Stimulated activated naive B cell treated with anti-CD40 and anti-IgM and Interleukin-4, amounts not matched to agents 10 μg/mL and 1 μg/mL and 100 μg/mL, for 72 hours (primary cell): ENCODE results near the gene TADA2A.
A peak's percentile ranks its signal among the peaks of the same experiment; 100 is the strongest.
"Not testable (repeated sequence)": the region's sequence is repeated elsewhere in the genome, so short reads cannot be mapped to it uniquely, and the experiment has no call there.

Source experiments
- ATAC-seq, 2 donors: fragments of 150-1000 bp; cut with Tn5 transposase; replicated peaks; 2 replicates each; pipeline ENCODE4 v1.10.0; 2021; ENCODE audit warnings: moderate library complexity in 1 of 2
- DNase-seq: peaks from one replicate; pipeline ENCODE4 v3.0.0; 2021
- H3K27ac Mint-ChIP-seq: one replicate; pipeline ENCODE4 v1.8.0; 2022; ENCODE audit warnings: mild to moderate bottlenecking, mixed read lengths
- H3K27me3 Mint-ChIP-seq, 2 donors: one replicate each; pipeline ENCODE4 v1.8.0; 2022; ENCODE audit warnings: mixed read lengths in 2 of 2
- H3K36me3 Mint-ChIP-seq, 2 donors: one replicate each; pipeline ENCODE4 v1.8.0; 2022; ENCODE audit warnings: mixed read lengths in 2 of 2, mild to moderate bottlenecking in 1 of 2
- H3K4me1 Mint-ChIP-seq, 2 donors: one replicate each; pipeline ENCODE4 v1.8.0; 2022; ENCODE audit warnings: mixed read lengths in 2 of 2, mild to moderate bottlenecking in 1 of 2
- H3K4me3 Mint-ChIP-seq, 2 donors: one replicate each; pipeline ENCODE4 v1.8.0; 2022; ENCODE audit warnings: mild to moderate bottlenecking in 2 of 2, mixed read lengths in 2 of 2, moderate library complexity in 1 of 2
- H3K9me3 Mint-ChIP-seq, 2 donors: one replicate each; pipeline ENCODE4 v1.8.0; 2022; ENCODE audit warnings: mixed read lengths in 2 of 2, mild to moderate bottlenecking in 1 of 2

TADA2A gene

DNA sequence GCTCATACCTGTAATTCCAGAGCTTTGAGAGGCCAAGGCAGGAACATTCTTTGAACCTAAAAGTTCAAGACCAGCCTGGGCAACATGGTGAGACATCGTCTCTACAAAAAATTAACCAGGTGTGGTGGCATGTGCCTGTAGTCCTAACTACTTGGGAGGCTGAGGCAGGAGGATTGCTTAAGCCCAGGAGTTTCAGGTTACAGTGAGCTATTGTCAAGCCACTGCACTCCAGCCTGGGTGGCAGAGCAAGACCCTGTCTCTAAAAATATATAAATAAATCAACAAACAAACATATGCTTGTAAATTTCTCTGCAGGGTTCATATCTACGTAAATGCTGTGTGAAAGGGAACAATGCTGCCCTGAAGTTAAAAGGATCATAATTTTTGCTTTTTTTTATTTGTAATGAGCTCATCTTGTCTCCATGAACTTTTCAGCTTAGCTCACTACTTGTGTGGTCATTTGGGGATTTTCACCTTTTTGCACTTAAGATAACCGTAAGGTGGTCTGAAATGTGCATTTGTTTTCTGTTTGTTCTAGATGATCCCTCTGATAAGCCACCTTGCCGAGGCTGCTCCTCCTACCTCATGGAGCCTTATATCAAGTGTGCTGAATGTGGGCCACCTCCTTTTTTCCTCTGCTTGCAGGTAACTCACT lies 16.4 kb downstream of the TADA2A start:
- Mint-ChIP-seq H3K27me3 (no peaks in the 10 kb centered on the region), H3K4me3 (no peak overlapping the region), H3K36me3 (peaks cover 24 to 28% of the 10 kb centered on the region in 2 donors), H3K27ac (no peak overlapping the region), H3K4me1 (no peaks in the 10 kb centered on the region), H3K9me3 (no peaks in the 10 kb centered on the region)
- ATAC-seq (no peak), DNase-seq (no peak)

- no peak for DNase-seq
- ATAC-seq, result no peak
- H3K27me3 Mint-ChIP-seq, result no peaks in the 10 kb centered on the region
- no peak overlapping the region for H3K27ac Mint-ChIP-seq
- peaks cover 2 to 7% of the 10 kb centered on the region in 2 donors for H3K4me1 Mint-ChIP-seq
- no peaks in the 10 kb centered on the region for H3K9me3 Mint-ChIP-seq
- H3K4me3 Mint-ChIP-seq, result no peak overlapping the region
- H3K36me3 Mint-ChIP-seq, result peaks cover 26 to 27% of the 10 kb centered on the region in 2 donors
These were observed 18.6 kb downstream of the TADA2A start for GRCh38 chr17:37425268-37425667.

DNA sequence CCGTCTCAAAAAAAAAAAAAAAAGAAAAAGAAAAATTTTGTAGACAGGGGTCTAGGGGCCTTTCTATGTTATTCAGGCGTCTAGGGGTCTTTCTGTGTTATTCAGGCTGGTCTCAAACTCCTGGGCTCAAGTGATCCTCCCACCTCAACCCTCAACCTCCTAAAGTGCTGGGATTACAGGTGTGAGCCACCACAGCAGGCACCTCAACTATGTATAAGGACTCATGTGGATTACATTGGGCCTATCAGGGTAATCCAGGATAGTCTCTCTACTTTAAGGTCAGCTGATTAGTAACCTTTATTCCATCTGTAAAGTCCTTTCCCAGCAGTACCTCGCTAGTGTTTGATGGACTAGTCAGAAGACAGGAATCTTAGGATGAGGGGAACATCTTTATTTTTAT lies 22.4 kb downstream of the TADA2A start:
- Mint-ChIP-seq H3K27me3 (no peaks in the 10 kb centered on the region), H3K9me3 (no peaks in the 10 kb centered on the region), H3K36me3 (peaks cover 24 to 28% of the 10 kb centered on the region in 2 donors), H3K4me3 (no peak overlapping the region), H3K4me1 (peaks cover 2 to 8% of the 10 kb centered on the region in 2 donors), H3K27ac (no peak overlapping the region)
- no peak for DNase-seq
- no peak for ATAC-seq

GRCh38 chr17:37429453-37429852 lies 22.8 kb downstream of the TADA2A start:
- Mint-ChIP-seq H3K27me3 (no peaks in the 10 kb centered on the region), H3K4me1 (peaks cover 2 to 8% of the 10 kb centered on the region in 2 donors), H3K9me3 (no peaks in the 10 kb centered on the region), H3K27ac (no peak overlapping the region), H3K4me3 (no peak overlapping the region), H3K36me3 (peaks cover 28 to 31% of the 10 kb centered on the region in 2 donors)
- DNase-seq (no peak), ATAC-seq (no peak)

- peaks cover 2 to 8% of the 10 kb centered on the region in 2 donors for H3K4me1 Mint-ChIP-seq
- H3K9me3 Mint-ChIP-seq, result no peaks in the 10 kb centered on the region
- DNase-seq (no peak), ATAC-seq (no peak)
- H3K27me3 Mint-ChIP-seq, result no peaks in the 10 kb centered on the region
- H3K4me3 Mint-ChIP-seq, result no peak overlapping the region
- peaks cover 25 to 27% of the 10 kb centered on the region in 2 donors for H3K36me3 Mint-ChIP-seq
- H3K27ac Mint-ChIP-seq, result peak overlapping the region; percentile 3
These were observed 23.5 kb downstream of the TADA2A start for GRCh38 chr17:37430051-37430627.

GRCh38 chr17:37432671-37433070 lies 26.0 kb downstream of the TADA2A start:
- H3K36me3 Mint-ChIP-seq, result peaks cover 26 to 29% of the 10 kb centered on the region in 2 donors
- H3K27ac Mint-ChIP-seq, result no peak overlapping the region
- no peak overlapping the region for H3K4me3 Mint-ChIP-seq
- ATAC-seq (no peak), DNase-seq (no peak)
- H3K9me3 Mint-ChIP-seq, result no peaks in the 10 kb centered on the region
- peaks cover 2 to 8% of the 10 kb centered on the region in 2 donors for H3K4me1 Mint-ChIP-seq
- H3K27me3 Mint-ChIP-seq, result no peaks in the 10 kb centered on the region

- Mint-ChIP-seq H3K4me3 (no peak overlapping the region), H3K36me3 (peaks cover 35 to 44% of the 10 kb centered on the region in 2 donors), H3K4me1 (peaks cover 1 to 17% of the 10 kb centered on the region in 2 donors), H3K27ac (no peak overlapping the region), H3K9me3 (no peaks in the 10 kb centered on the region), H3K27me3 (no peaks in the 10 kb centered on the region)
- ATAC-seq (no peak), DNase-seq (no peak)
These were observed 31.5 kb downstream of the TADA2A start for GRCh38 chr17:37438141-37438540.

DNA sequence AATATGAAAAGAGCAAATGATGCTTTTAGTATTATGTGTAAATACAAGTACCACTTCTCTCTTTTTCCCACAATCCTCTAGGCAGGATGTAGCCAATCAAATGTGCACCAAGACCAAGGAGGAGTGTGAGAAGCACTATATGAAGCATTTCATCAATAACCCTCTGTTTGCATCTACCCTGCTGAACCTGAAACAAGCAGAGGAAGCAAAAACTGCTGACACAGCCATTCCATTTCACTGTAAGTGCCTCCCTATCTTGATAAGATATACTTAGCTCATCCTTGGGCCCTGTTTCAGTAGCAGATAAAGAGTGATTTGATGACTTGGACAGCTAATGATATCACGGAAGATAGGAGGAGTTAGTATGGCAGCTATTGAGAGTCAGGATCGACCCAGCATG lies 33.7 kb downstream of the TADA2A start:
- Mint-ChIP-seq H3K9me3 (no peaks in the 10 kb centered on the region), H3K36me3 (peaks cover 36 to 43% of the 10 kb centered on the region in 2 donors), H3K27me3 (no peaks in the 10 kb centered on the region), H3K4me3 (no peak overlapping the region), H3K4me1 (peaks cover 1 to 17% of the 10 kb centered on the region in 2 donors), H3K27ac (no peak overlapping the region)
- no peak for ATAC-seq
- no peak for DNase-seq

DNA sequence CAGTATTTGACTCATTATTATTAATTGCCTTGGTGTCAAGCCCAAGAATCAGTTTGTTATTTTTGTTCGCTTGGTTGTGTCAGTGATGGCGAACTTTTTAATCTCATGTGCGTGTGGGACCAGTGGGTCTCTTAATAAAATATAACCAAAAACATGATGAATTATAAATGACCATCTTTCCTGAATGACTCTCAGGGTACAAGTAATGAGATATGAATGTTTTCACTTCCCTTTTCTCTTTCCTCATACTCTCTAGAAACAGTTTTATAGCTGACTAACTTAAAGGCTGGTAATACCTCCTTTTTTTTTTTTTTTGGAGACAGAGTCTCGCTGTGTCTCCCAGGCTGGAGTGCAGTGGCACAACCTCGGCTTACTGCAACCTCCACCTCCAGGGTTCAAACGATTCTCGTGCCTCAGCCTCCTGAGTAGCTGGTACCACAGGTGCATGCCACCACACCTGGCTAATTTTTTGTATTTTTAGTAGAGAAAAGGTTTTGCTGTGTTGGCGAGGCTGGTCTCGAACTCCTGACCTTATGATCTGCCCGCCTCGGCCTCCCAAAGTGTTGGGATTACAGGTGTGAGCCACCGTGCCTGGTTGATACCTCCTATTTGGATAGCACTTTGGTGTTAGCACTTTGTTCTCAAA lies 34.8 kb downstream of the TADA2A start:
- peak; percentile 94 to 98 for ATAC-seq
- H3K9me3 Mint-ChIP-seq, H3K4me3 Mint-ChIP-seq, DNase-seq, H3K27ac Mint-ChIP-seq, H3K27me3 Mint-ChIP-seq: not testable (repeated sequence)
- Mint-ChIP-seq H3K4me1 (peaks cover 1 to 17% of the 10 kb centered on the region in 2 donors), H3K36me3 (peaks cover 40 to 44% of the 10 kb centered on the region in 2 donors)

DNA sequence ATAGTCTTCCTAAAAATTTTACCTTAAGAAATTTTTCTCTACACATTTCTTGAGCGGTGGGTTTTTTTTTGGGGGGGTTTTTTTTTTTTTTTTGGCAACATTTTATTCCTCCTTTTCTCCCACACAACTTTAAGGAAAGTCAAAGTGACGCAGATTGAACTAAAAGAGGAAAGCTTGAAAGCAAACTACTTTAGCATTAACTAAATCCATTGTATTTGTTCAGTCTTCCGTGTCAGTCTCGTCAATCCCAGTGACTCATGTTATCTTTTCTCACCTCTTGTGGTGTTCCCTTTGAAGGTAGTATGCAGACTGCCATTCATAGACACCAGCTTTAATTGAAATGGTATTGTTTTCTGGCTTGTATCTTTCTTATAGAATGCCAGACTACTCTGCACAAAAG lies 39.3 kb downstream of the TADA2A start:
- ATAC-seq (no peak), DNase-seq (no peak)
- Mint-ChIP-seq H3K4me1 (peaks cover 3 to 10% of the 10 kb centered on the region in 2 donors), H3K36me3 (peaks cover 32 to 55% of the 10 kb centered on the region in 2 donors), H3K9me3 (no peaks in the 10 kb centered on the region), H3K4me3 (no peak overlapping the region), H3K27me3 (no peaks in the 10 kb centered on the region), H3K27ac (no peak overlapping the region)

GRCh38 chr17:37447641-37448040 lies 41.0 kb downstream of the TADA2A start:
- ATAC-seq (no peak), DNase-seq (no peak)
- Mint-ChIP-seq H3K4me3 (no peak overlapping the region), H3K36me3 (peaks cover 28 to 52% of the 10 kb centered on the region in 2 donors), H3K27me3 (no peaks in the 10 kb centered on the region), H3K27ac (no peak overlapping the region), H3K4me1 (peaks cover 0 to 1% of the 10 kb centered on the region in 2 donors), H3K9me3 (no peaks in the 10 kb centered on the region)

DNA sequence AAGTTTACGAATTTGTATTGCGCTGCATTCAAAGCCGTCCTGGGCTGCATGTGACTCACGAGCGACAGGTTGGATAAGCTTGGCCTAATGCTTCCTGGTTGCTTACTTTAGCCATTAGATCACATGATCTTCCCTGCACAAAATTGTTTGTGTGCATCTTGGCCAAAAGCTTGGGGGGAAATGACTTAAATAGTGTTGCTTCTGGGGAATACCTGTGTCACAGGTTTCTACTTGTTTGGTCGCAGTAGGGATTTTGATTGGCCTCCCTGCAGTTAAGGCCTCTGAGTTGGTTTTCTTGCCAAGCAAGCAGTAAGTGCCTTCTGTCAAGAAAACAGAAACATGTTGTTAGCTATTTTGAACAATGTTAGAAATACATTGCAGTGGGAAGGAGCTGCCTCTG lies 43.4 kb downstream of the TADA2A start:
- Mint-ChIP-seq H3K4me3 (no peak overlapping the region), H3K36me3 (peaks cover 24 to 56% of the 10 kb centered on the region in 2 donors), H3K4me1 (peaks cover 0 to 1% of the 10 kb centered on the region in 2 donors), H3K27me3 (no peaks in the 10 kb centered on the region), H3K27ac (no peak overlapping the region), H3K9me3 (no peaks in the 10 kb centered on the region)
- ATAC-seq, result no peak
- no peak for DNase-seq

DNA sequence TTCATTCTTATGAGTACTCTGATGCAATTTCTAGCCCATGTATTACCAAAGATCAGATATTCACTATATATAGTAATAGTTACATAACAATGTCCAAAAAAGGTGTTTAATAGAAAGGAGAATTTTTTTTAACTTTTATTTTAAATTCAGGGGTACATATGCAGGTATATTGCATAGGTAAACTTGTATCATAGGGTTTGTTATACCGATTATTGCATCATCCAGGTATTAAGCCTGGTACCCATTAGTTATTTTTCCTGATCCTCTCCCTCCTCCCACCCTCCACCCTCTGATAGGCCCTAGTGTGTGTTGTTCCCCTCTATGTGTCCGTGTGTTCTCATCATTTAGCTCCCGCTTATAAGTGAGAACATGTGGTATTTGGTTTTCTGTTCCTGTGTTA lies 51.1 kb downstream of the TADA2A start:
- not testable (repeated sequence) for H3K4me3 Mint-ChIP-seq, H3K27me3 Mint-ChIP-seq, DNase-seq, ATAC-seq, H3K4me1 Mint-ChIP-seq, H3K9me3 Mint-ChIP-seq, H3K27ac Mint-ChIP-seq
- peaks cover 12 to 43% of the 10 kb centered on the region in 2 donors for H3K36me3 Mint-ChIP-seq

DNA sequence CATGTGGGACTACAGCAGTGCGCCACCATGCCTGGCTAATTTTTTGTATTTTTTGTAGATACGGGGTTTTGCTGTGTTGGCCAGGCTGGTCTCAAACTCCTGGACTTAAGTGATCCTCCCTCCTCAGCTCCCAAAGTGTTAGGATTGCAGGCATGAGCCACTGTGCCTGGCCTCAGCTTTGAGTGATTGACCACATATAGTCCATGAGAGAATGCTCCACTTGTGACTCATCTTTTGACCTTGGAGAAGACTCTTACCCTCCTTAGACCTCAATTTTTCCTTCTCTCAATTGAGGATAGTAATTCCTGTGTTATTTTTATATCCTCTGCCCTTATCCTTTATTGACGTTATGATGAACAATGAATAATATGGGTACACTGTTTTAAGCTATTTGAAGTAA lies 52.1 kb downstream of the TADA2A start:
- H3K27me3 Mint-ChIP-seq, result no peaks in the 10 kb centered on the region
- no peak overlapping the region for H3K4me3 Mint-ChIP-seq
- H3K27ac Mint-ChIP-seq, result no peak overlapping the region
- no peak for DNase-seq
- no peak for ATAC-seq
- no peaks in the 10 kb centered on the region for H3K9me3 Mint-ChIP-seq
- no peaks in the 10 kb centered on the region for H3K4me1 Mint-ChIP-seq
- H3K36me3 Mint-ChIP-seq, result peaks cover 9 to 37% of the 10 kb centered on the region in 2 donors

DNA sequence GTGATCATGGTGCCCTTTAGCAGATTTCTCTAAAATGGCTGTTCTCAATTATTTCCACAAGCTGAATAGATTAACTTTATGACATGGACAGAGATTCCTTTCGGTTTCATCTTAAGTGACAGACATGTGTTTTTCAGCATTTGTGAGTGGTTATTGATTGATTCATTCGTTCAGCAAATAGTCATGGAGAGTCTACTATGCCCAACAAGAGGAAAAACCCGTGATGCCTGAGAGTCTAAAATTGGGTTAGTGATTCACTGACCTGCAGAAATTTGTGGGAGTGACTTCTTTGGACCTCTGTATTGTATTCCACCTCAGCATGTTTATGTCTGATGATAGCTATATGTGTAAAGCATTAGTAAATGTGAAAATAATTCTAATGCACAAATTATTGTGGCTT lies 55.0 kb downstream of the TADA2A start:
- Mint-ChIP-seq H3K4me1 (no peaks in the 10 kb centered on the region), H3K4me3 (no peak overlapping the region), H3K27me3 (no peaks in the 10 kb centered on the region), H3K36me3 (peaks cover 19 to 43% of the 10 kb centered on the region in 2 donors), H3K9me3 (no peaks in the 10 kb centered on the region), H3K27ac (no peak overlapping the region)
- ATAC-seq (no peak), DNase-seq (no peak)
